ENCODE data around the gene PLCB3.

Gene PLCB3

GRCh38 chr11:64295760-64296159 is 44.4 kb downstream of the PLCB3 start:
- Histone ChIP-seq H3K4me1 (ENCODE audit: insufficient read depth, low read length) (no peaks in the 10 kb centered on the region; the same call in 1 of the 2 replicates), H3K9me3 (ENCODE audit: control insufficient read depth, insufficient read depth, low read length) (no peaks in the 10 kb centered on the region; the same call in 1 of the 2 replicates), H3K36me3 (ENCODE audit: insufficient read depth, low read length) (no peaks in the 10 kb centered on the region), H3K9ac (ENCODE audit: low read depth, low read length) (no peak overlapping the region)

GRCh38 chr11:64296236-64296635 is 44.9 kb downstream of the PLCB3 start:
- Histone ChIP-seq H3K36me3 (ENCODE audit: insufficient read depth, low read length) (no peaks in the 10 kb centered on the region), H3K9me3 (ENCODE audit: control insufficient read depth, insufficient read depth, low read length) (no peaks in the 10 kb centered on the region; the same call in 1 of the 2 replicates), H3K4me1 (ENCODE audit: insufficient read depth, low read length) (no peaks in the 10 kb centered on the region; the same call in 1 of the 2 replicates), H3K9ac (ENCODE audit: low read depth, low read length) (no peak overlapping the region)

- Histone ChIP-seq H3K4me1 (ENCODE audit: insufficient read depth, low read length) (no peaks in the 10 kb centered on the region; the same call in 1 of the 2 replicates), H3K9me3 (ENCODE audit: control insufficient read depth, insufficient read depth, low read length) (no peaks in the 10 kb centered on the region; the same call in 1 of the 2 replicates), H3K9ac (ENCODE audit: low read depth, low read length) (peak overlapping the region; percentile 3; the same call in 1 of the 2 replicates), H3K36me3 (ENCODE audit: insufficient read depth, low read length) (no peaks in the 10 kb centered on the region)
These were observed 45.7 kb downstream of the PLCB3 start for GRCh38 chr11:64296830-64297698.

GRCh38 chr11:64297699-64298358 is 46.5 kb downstream of the PLCB3 start:
- Histone ChIP-seq H3K36me3 (ENCODE audit: insufficient read depth, low read length) (no peaks in the 10 kb centered on the region), H3K9ac (ENCODE audit: low read depth, low read length) (peak overlapping the region; percentile 3; the same call in 1 of the 2 replicates), H3K9me3 (ENCODE audit: control insufficient read depth, insufficient read depth, low read length) (no peaks in the 10 kb centered on the region; the same call in 1 of the 2 replicates), H3K4me1 (ENCODE audit: insufficient read depth, low read length) (no peaks in the 10 kb centered on the region; the same call in 1 of the 2 replicates)

GRCh38 chr11:64298966-64299846 is 47.9 kb downstream of the PLCB3 start:
- H3K4me1 ChIP-seq (ENCODE audit: insufficient read depth, low read length) = peaks cover 3% of the 10 kb centered on the region; the same call in 1 of the 2 replicates
- H3K36me3 ChIP-seq (ENCODE audit: insufficient read depth, low read length) = no peaks in the 10 kb centered on the region
- peak overlapping the region; percentile 64 for H3K9ac ChIP-seq (ENCODE audit: low read depth, low read length)
- H3K9me3 ChIP-seq (ENCODE audit: control insufficient read depth, insufficient read depth, low read length) = no peaks in the 10 kb centered on the region; the same call in 1 of the 2 replicates

GRCh38 chr11:64299847-64300648 is 48.7 kb downstream of the PLCB3 start, which contains the start of gene CATSPERZ:
Gene CATSPERZ, plus strand, starts transcription at chr11:64300358. Its CDS starts 53 bp downstream, at chr11:64300411.
- Histone ChIP-seq H3K36me3 (ENCODE audit: insufficient read depth, low read length) (no peaks in the 10 kb centered on the region), H3K4me1 (ENCODE audit: insufficient read depth, low read length) (peaks cover 3% of the 10 kb centered on the region; the same call in 1 of the 2 replicates), H3K9ac (ENCODE audit: low read depth, low read length) (peak within 1 kb of the TSS; percentile 64), H3K9me3 (ENCODE audit: control insufficient read depth, insufficient read depth, low read length) (no peaks in the 10 kb centered on the region; the same call in 1 of the 2 replicates)

- Histone ChIP-seq H3K9me3 (ENCODE audit: control insufficient read depth, insufficient read depth, low read length) (no peaks in the 10 kb centered on the region), H3K9ac (ENCODE audit: low read depth, low read length) (no peak overlapping the region), H3K4me1 (ENCODE audit: insufficient read depth, low read length) (peaks cover 5% of the 10 kb centered on the region; the same call in 1 of the 2 replicates), H3K36me3 (ENCODE audit: insufficient read depth, low read length) (no peaks in the 10 kb centered on the region)
These were observed 52.0 kb downstream of the PLCB3 start for GRCh38 chr11:64303109-64304031.

- Histone ChIP-seq H3K36me3 (ENCODE audit: insufficient read depth, low read length) (no peaks in the 10 kb centered on the region), H3K4me1 (ENCODE audit: insufficient read depth, low read length) (peaks cover 5% of the 10 kb centered on the region; the same call in 1 of the 2 replicates), H3K9ac (ENCODE audit: low read depth, low read length) (peak overlapping the region; percentile 83), H3K9me3 (ENCODE audit: control insufficient read depth, insufficient read depth, low read length) (no peaks in the 10 kb centered on the region)
These were observed 52.6 kb downstream of the PLCB3 start for GRCh38 chr11:64304032-64304315.

GRCh38 chr11:64304316-64305072 is 53.2 kb downstream of the PLCB3 start:
- H3K9ac ChIP-seq (ENCODE audit: low read depth, low read length) = peak overlapping the region; percentile 83

GRCh38 chr11:64305075-64305690 is 53.9 kb downstream of the PLCB3 start, which contains the start of gene ESRRA:
Gene ESRRA, plus strand, starts transcription at chr11:64305524. Its CDS starts 1,656 bp downstream, at chr11:64307180.
- no peaks in the 10 kb centered on the region for H3K9me3 ChIP-seq (ENCODE audit: control insufficient read depth, insufficient read depth, low read length)
- no peaks in the 10 kb centered on the region for H3K36me3 ChIP-seq (ENCODE audit: insufficient read depth, low read length)
- peak within 1 kb of the TSS; percentile 83 for H3K9ac ChIP-seq (ENCODE audit: low read depth, low read length)
- H3K4me1 ChIP-seq (ENCODE audit: insufficient read depth, low read length) = peaks cover 5% of the 10 kb centered on the region; the same call in 1 of the 2 replicates

More at GRCh38 chr11:64304316-64305072, 53.2 kb downstream of the PLCB3 start:
- Histone ChIP-seq H3K4me1 (ENCODE audit: insufficient read depth, low read length) (peaks cover 5% of the 10 kb centered on the region; the same call in 1 of the 2 replicates), H3K9me3 (ENCODE audit: control insufficient read depth, insufficient read depth, low read length) (no peaks in the 10 kb centered on the region), H3K36me3 (ENCODE audit: insufficient read depth, low read length) (no peaks in the 10 kb centered on the region)

GRCh38 chr11:64305691-64306562 is 54.6 kb downstream of the PLCB3 start:
- Histone ChIP-seq H3K36me3 (ENCODE audit: insufficient read depth, low read length) (no peaks in the 10 kb centered on the region), H3K4me1 (ENCODE audit: insufficient read depth, low read length) (peaks cover 5% of the 10 kb centered on the region; the same call in 1 of the 2 replicates), H3K9ac (ENCODE audit: low read depth, low read length) (peak overlapping the region; percentile 68), H3K9me3 (ENCODE audit: control insufficient read depth, insufficient read depth, low read length) (no peaks in the 10 kb centered on the region)

Data from ES-I3 (cell line).